ENCODE data around the gene SPATA31C2.
"Not testable (repeated sequence)": the region's sequence is repeated elsewhere in the genome, so short reads cannot be mapped to it uniquely, and the experiment has no call there.

Gene SPATA31C2

GRCh38 chr9:88138375-88138774, at the start of gene SPATA31C2:
SPATA31C2 (minus strand) TSS chr9:88138475; CDS start chr9:88138446, 29 bp downstream.
- DNase-seq: not testable (repeated sequence)

GRCh38 chr9:88187631-88188030, 49.4 kb upstream of the SPATA31C2 start:
- DNase-seq: no peak

GRCh38 chr9:88186495-88187110, 48.3 kb upstream of the SPATA31C2 start:
- no peak for DNase-seq

- no peak for DNase-seq
Observed at GRCh38 chr9:88184976-88185375, 46.7 kb upstream of the SPATA31C2 start.

GRCh38 chr9:88183798-88184495, 45.7 kb upstream of the SPATA31C2 start:
- no peak for DNase-seq

GRCh38 chr9:88182501-88182900, 44.2 kb upstream of the SPATA31C2 start:
- no peak for DNase-seq

- DNase-seq: no peak
Observed at GRCh38 chr9:88180081-88180765, 41.9 kb upstream of the SPATA31C2 start.

GRCh38 chr9:88179062-88179521, 40.8 kb upstream of the SPATA31C2 start:
- DNase-seq: no peak

- no peak for DNase-seq
Observed at GRCh38 chr9:88178641-88179040, 40.4 kb upstream of the SPATA31C2 start.

- DNase-seq: no peak
Observed at GRCh38 chr9:88177371-88177770, 39.1 kb upstream of the SPATA31C2 start.

- DNase-seq: no peak
Observed at GRCh38 chr9:88174324-88174723, 36.0 kb upstream of the SPATA31C2 start.

GRCh38 chr9:88173378-88173999, 35.2 kb upstream of the SPATA31C2 start:
- no peak for DNase-seq

- DNase-seq: no peak
Observed at GRCh38 chr9:88169700-88170099, 31.4 kb upstream of the SPATA31C2 start.

GRCh38 chr9:88168564-88168963, 30.3 kb upstream of the SPATA31C2 start:
- no peak for DNase-seq

GRCh38 chr9:88166660-88167059, 28.4 kb upstream of the SPATA31C2 start:
- DNase-seq: no peak

GRCh38 chr9:88164850-88165249, 26.6 kb upstream of the SPATA31C2 start:
- DNase-seq: no peak

- DNase-seq: no peak
Observed at GRCh38 chr9:88161144-88161543, 22.9 kb upstream of the SPATA31C2 start.

- no peak for DNase-seq
Observed at GRCh38 chr9:88143957-88144625, 5.8 kb upstream of the SPATA31C2 start.

GRCh38 chr9:88143179-88143578, 4.9 kb upstream of the SPATA31C2 start:
- DNase-seq: no peak

GRCh38 chr9:88133552-88133951, 4.7 kb downstream of the SPATA31C2 start:
- DNase-seq: not testable (repeated sequence)

- not testable (repeated sequence) for DNase-seq
Observed at GRCh38 chr9:88129556-88129955, 8.7 kb downstream of the SPATA31C2 start.

- DNase-seq: not testable (repeated sequence)
Observed at GRCh38 chr9:88127700-88128300, 10.5 kb downstream of the SPATA31C2 start.

Data from DMS79 (cell line).